K562 (cell line): ENCODE measurements around the gene YJEFN3. TPM values are rescaled to one million over a fixed set of nuclear protein-coding genes. Genes with fewer than 3 reads are reported as not detected.

ENCODE experiments used
- CREB1 ChIP-seq, 2 experiments: sonication (generic) in 1 of 2; formaldehyde crosslinking in 1 of 2; IDR thresholded peaks; 2 replicates each; pipeline versions ENCODE4 v1.6.1 to v1.8.0; 2012 to 2022; ENCODE audit warnings: inconsistent platforms in 1 of 2, mild to moderate bottlenecking in 1 of 2, missing genetic modification reagents in 1 of 2, moderate library complexity in 1 of 2
- E2F1 ChIP-seq: sonication (generic); formaldehyde crosslinking; IDR thresholded peaks from 2 replicates; pipeline ENCODE4 v1.8.1; 2023; ENCODE audit warnings: mild to moderate bottlenecking, missing genetic modification reagents, moderate library complexity
- FOXP1 ChIP-seq: sonication (generic); formaldehyde crosslinking; IDR thresholded peaks from 2 replicates; pipeline ENCODE4 v1.8.0; 2022; ENCODE audit warnings: mild to moderate bottlenecking, missing genetic modification reagents
- ID3 ChIP-seq, 2 experiments: fragments of 250-450 bp in 1 of 2; fragments of 450-650 bp in 1 of 2; sonication (Bioruptor Pico) in 1 of 2; IDR thresholded peaks; 2 replicates each; pipeline versions ENCODE4 v1.6.1 to v1.8.0; 2016 to 2021; ENCODE audit warnings: mild to moderate bottlenecking in 2 of 2, moderate library complexity in 2 of 2, missing compliant biosample characterization in 1 of 2, missing genetic modification characterization in 1 of 2
- MAX ChIP-seq: sonication (generic); formaldehyde crosslinking; IDR thresholded peaks from 2 replicates; pipeline ENCODE4 v1.9.0; 2022; ENCODE audit warnings: mild to moderate bottlenecking, missing genetic modification reagents
- RBBP5 ChIP-seq: fragments of 200-600 bp; sonication (generic); IDR thresholded peaks from 2 replicates; pipeline ENCODE4 v1.6.1; 2012; ENCODE audit warnings: borderline replicate concordance, mild to moderate bottlenecking, low read length, control low read depth, inconsistent platforms; ENCODE audit not compliant: insufficient read depth, poor library complexity, severe bottlenecking
- SP1 ChIP-seq: sonication (generic); formaldehyde crosslinking; IDR thresholded peaks from 2 replicates; pipeline ENCODE4 v1.8.1; 2022; ENCODE audit warnings: mild to moderate bottlenecking, missing genetic modification reagents
- TCF7L2 ChIP-seq: fragments of 150-350 bp; IDR thresholded peaks from 2 replicates; pipeline ENCODE4 v1.6.1; 2016; ENCODE audit warnings: low read depth, mild to moderate bottlenecking, low read length, moderate library complexity
- TRIM24 ChIP-seq, 2 experiments: fragments of 450-650 bp; IDR thresholded peaks; 2 replicates each; pipeline ENCODE4 v1.6.1; 2016
- ZNF347 ChIP-seq: fragments of 450-650 bp; formaldehyde crosslinking; IDR thresholded peaks from 2 replicates; pipeline ENCODE4 v1.4.0; 2020; ENCODE audit warnings: low read depth, mild to moderate bottlenecking, moderate library complexity
- ZNF407 ChIP-seq: fragments of 450-650 bp; IDR thresholded peaks from 2 replicates; pipeline ENCODE4 v1.6.1; 2016; ENCODE audit warnings: low read depth
- polyA plus RNA-seq, 8 experiments: library from polyadenylated mRNA; depleted of rRNA in 4 of 8; stranded (reverse) in 5 of 8; unstranded in 3 of 8; fragments of >200 nt; fragmentation: Nextera tagmentation in 2 of 8; fragmentation: Illumina TruSeq in 1 of 8; extraction: Ambion mirVana in 2 of 8; extraction: Trizol in 1 of 8; gene quantifications; 2 replicates each; pipeline versions ENCODE4 v1.2.1 to v1.2.3, GENCODE V29; 2011 to 2014; ENCODE audit warnings: inconsistent platforms in 1 of 8, missing spikeins in 1 of 8
- total RNA-seq, 7 experiments: library from RNA; depleted of rRNA in 6 of 7; stranded (reverse); fragments of >200 nt in 6 of 7; fragmentation: Illumina TruSeq in 2 of 7; extraction: Trizol in 2 of 7; gene quantifications; 2 replicates each; pipeline versions ENCODE4 v1.2.1 to v1.2.3, GENCODE V29; 2011 to 2021; ENCODE audit warnings: low replicate concordance in 1 of 7
- TF ChIP-seq, protein P1 (sequence below): fragments of 250-450 bp; sonication (Bioruptor Pico); IDR thresholded peaks from 2 replicates; pipeline ENCODE4 v1.8.0; 2022; ENCODE audit warnings: moderate library complexity, mild to moderate bottlenecking, inconsistent platforms
- TF ChIP-seq, protein P2 (sequence below): fragments of 250-450 bp; sonication (Bioruptor Pico); IDR thresholded peaks from 2 replicates; pipeline ENCODE4 v1.8.0; 2021; ENCODE audit warnings: mild to moderate bottlenecking, moderate library complexity

The YJEFN3 gene
- total and polyA plus RNA-seq, 9 of the 15 experiments (the other 6 are each of a cell fraction or from before 2014, with no cell fraction given): 0.04 to 5.8 (median 1.3) TPM; not detected in 1

- TF ChIP-seq E2F1 (CRISPR knock-in tag): no peak
- TF ChIP-seq ZNF407: no peak
- TF ChIP-seq ZNF347: no peak
- TF ChIP-seq, protein P1, sequence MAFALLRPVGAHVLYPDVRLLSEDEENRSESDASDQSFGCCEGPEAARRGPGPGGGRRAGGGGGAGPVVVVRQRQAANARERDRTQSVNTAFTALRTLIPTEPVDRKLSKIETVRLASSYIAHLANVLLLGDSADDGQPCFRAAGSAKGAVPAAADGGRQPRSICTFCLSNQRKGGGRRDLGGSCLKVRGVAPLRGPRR (CRISPR knock-in tag): no peak
- TF ChIP-seq, protein P2, sequence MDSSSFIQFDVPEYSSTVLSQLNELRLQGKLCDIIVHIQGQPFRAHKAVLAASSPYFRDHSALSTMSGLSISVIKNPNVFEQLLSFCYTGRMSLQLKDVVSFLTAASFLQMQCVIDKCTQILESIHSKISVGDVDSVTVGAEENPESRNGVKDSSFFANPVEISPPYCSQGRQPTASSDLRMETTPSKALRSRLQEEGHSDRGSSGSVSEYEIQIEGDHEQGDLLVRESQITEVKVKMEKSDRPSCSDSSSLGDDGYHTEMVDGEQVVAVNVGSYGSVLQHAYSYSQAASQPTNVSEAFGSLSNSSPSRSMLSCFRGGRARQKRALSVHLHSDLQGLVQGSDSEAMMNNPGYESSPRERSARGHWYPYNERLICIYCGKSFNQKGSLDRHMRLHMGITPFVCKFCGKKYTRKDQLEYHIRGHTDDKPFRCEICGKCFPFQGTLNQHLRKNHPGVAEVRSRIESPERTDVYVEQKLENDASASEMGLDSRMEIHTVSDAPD: no peak
- TF ChIP-seq TRIM24 (IDR thresholded peaks at IDR 0.05): no peak
- TF ChIP-seq CREB1 (IDR thresholded peaks at IDR 0.05): no peak
- TF ChIP-seq CREB1 (CRISPR knock-in tag; IDR thresholded peaks at IDR 0.05): no peak
- no peak for TF ChIP-seq ID3 (CRISPR knock-in tag; IDR thresholded peaks at IDR 0.05)
- TF ChIP-seq ID3 (tag; IDR thresholded peaks at IDR 0.05): no peak
- TF ChIP-seq FOXP1: no peak
- peak; percentile 41; the same call in 1 of the 2 replicates for TF ChIP-seq MAX (CRISPR knock-in tag)
- no peak for TF ChIP-seq RBBP5
- TF ChIP-seq TCF7L2: no peak
- peak; percentile 36; the same call in 1 of the 2 replicates for TF ChIP-seq SP1 (CRISPR knock-in tag)
These were observed 3.5 kb downstream of the YJEFN3 start (continued) for GRCh38 chr19:19531951-19532805.
